GM19023 (cell line): ENCODE data around the gene BCAS3.
"Not testable (repeated sequence)": the region's sequence is repeated elsewhere in the genome, so short reads cannot be mapped to it uniquely, and the experiment has no call there.

ENCODE experiments used
- ATAC-seq: cut with Tn5 transposase; IDR thresholded peaks from one replicate; pipeline ENCODE4 v1.9.1; 2021; ENCODE audit warnings: mild to moderate bottlenecking, moderate library complexity; ENCODE audit not compliant: unreplicated experiment

BCAS3 gene

GRCh38 chr17:60782742-60783141 lies 105.1 kb downstream of the BCAS3 start:
- ATAC-seq = no peak

- no peak for ATAC-seq
Measured at GRCh38 chr17:60790205-60790604, 112.6 kb downstream of the BCAS3 start.

GRCh38 chr17:60792250-60792898 lies 114.7 kb downstream of the BCAS3 start:
- ATAC-seq = no peak

GRCh38 chr17:60798576-60798975 lies 120.9 kb downstream of the BCAS3 start:
- no peak for ATAC-seq

- ATAC-seq = no peak
Measured at GRCh38 chr17:60802377-60802776, 124.7 kb downstream of the BCAS3 start.

- ATAC-seq = no peak
Measured at GRCh38 chr17:60803059-60803458, 125.4 kb downstream of the BCAS3 start.

GRCh38 chr17:60804831-60805230 lies 127.2 kb downstream of the BCAS3 start:
- ATAC-seq = no peak

GRCh38 chr17:60809421-60809820 lies 131.8 kb downstream of the BCAS3 start:
- no peak for ATAC-seq

GRCh38 chr17:60814941-60815340 lies 137.3 kb downstream of the BCAS3 start:
- ATAC-seq = not testable (repeated sequence)

GRCh38 chr17:60817192-60817591 lies 139.5 kb downstream of the BCAS3 start:
- no peak for ATAC-seq

- ATAC-seq = no peak
Measured at GRCh38 chr17:60819447-60820130, 141.9 kb downstream of the BCAS3 start.

GRCh38 chr17:60823515-60823914 lies 145.9 kb downstream of the BCAS3 start:
- ATAC-seq = no peak

- ATAC-seq = no peak
Measured at GRCh38 chr17:60825351-60825750, 147.7 kb downstream of the BCAS3 start.

GRCh38 chr17:60827943-60828342 lies 150.3 kb downstream of the BCAS3 start:
- no peak for ATAC-seq

- ATAC-seq = no peak
Measured at GRCh38 chr17:60832151-60832585, 154.5 kb downstream of the BCAS3 start.

- ATAC-seq = no peak
Measured at GRCh38 chr17:60832631-60833030, 155.0 kb downstream of the BCAS3 start.

GRCh38 chr17:60840456-60840855 lies 162.8 kb downstream of the BCAS3 start:
- ATAC-seq = no peak

- ATAC-seq = no peak
Measured at GRCh38 chr17:60845012-60845411, 167.4 kb downstream of the BCAS3 start.

- ATAC-seq = no peak
Measured at GRCh38 chr17:60846175-60846574, 168.5 kb downstream of the BCAS3 start.

- ATAC-seq = no peak
Measured at GRCh38 chr17:60851181-60851580, 173.5 kb downstream of the BCAS3 start.

- no peak for ATAC-seq
Measured at GRCh38 chr17:60857556-60858080, 180.0 kb downstream of the BCAS3 start.

- no peak for ATAC-seq
Measured at GRCh38 chr17:60862482-60862881, 184.8 kb downstream of the BCAS3 start.
